Measurements from ENCODE around the gene MITF. TPM values are rescaled to one million over a fixed set of nuclear protein-coding genes. Genes with fewer than 3 reads are reported as not detected.
A peak's percentile ranks its signal among the peaks of the same experiment; 100 is the strongest.

Gene MITF
- total and polyA plus RNA-seq, 7 donors, result 11.8 to 98.1 (median 49.9) TPM

- ATAC-seq, result peak in 1 of 4 donors; percentile 21
- no peak for DNase-seq
- WGBS, 3 donors, result 26 to 37% (median 29%) methylated on average over 6 of the region's 6 CpGs
- no peaks in the 10 kb centered on the region for H3K36me3 ChIP-seq (ENCODE audit: insufficient read depth in 1 of 2, low read depth in 1 of 2)
- H3K9me3 ChIP-seq, result no peaks in the 10 kb centered on the region
- no peaks in the 10 kb centered on the region for H3K27me3 ChIP-seq (ENCODE audit: insufficient read depth in 3 of 3, low read length in 2 of 3)
- H3K27ac ChIP-seq, result peak overlapping the region; percentile 43
- H3K4me3 ChIP-seq, result no peak overlapping the region
- TF ChIP-seq CTCF (IDR thresholded peaks at IDR 0.05), result no peak
- intact Hi-C loops (cut with DNase I), result no loop called here
- H3K4me1 ChIP-seq, result peaks cover 63% of the 10 kb centered on the region
Observed at GRCh38 chr3:69770976-69771634, 31.8 kb downstream of the MITF start.

GRCh38 chr3:69772152-69772867, 33.0 kb downstream of the MITF start:
- Histone ChIP-seq H3K27ac (peak overlapping the region; percentile 43), H3K4me3 (no peak overlapping the region), H3K4me1 (peaks cover 69% of the 10 kb centered on the region), H3K36me3 (ENCODE audit: insufficient read depth in 1 of 2, low read depth in 1 of 2) (no peaks in the 10 kb centered on the region), H3K9me3 (no peaks in the 10 kb centered on the region), H3K27me3 (ENCODE audit: insufficient read depth in 3 of 3, low read length in 2 of 3) (no peaks in the 10 kb centered on the region)
- TF ChIP-seq CTCF (IDR thresholded peaks at IDR 0.05), result no peak
- intact Hi-C loops (cut with DNase I), result no loop called here
- ATAC-seq (peak; percentile 31 to 49 (median 40)), DNase-seq (no peak)
- WGBS, 3 donors, result 22 to 33% (median 27%) methylated on average over 2 of the region's 2 CpGs

DNA sequence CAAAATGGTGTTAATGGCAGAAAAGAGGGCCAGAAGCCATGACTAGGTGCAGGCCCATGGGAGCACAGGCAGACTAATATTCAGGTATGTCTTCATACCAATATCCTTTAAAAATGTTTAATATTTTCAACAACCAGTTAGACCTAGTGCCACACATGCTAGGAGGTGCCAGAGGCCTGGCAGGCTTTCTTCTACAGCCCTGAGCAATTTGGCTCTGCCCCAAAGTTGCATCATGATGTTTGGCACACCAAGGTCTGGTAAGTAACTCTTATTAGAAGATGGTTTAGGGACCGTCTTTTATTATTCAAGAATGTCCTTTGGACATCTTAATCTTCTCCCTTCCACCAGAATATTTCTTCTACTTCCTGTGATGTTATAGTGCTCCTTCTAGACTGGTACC, 34.8 kb downstream of the MITF start:
- Histone ChIP-seq H3K36me3 (ENCODE audit: insufficient read depth in 1 of 2, low read depth in 1 of 2) (no peaks in the 10 kb centered on the region), H3K4me1 (peaks cover 66% of the 10 kb centered on the region), H3K27ac (peak overlapping the region; percentile 43), H3K27me3 (ENCODE audit: insufficient read depth in 3 of 3, low read length in 2 of 3) (no peaks in the 10 kb centered on the region), H3K9me3 (no peaks in the 10 kb centered on the region), H3K4me3 (no peak overlapping the region)
- TF ChIP-seq CTCF (IDR thresholded peaks at IDR 0.05), result no peak
- ATAC-seq (peak; percentile 72 to 87 (median 80)), DNase-seq (peak; percentile 65 to 82)
- 38 to 43% (median 41%) methylated on average over 1 of the region's 1 CpG for WGBS, 3 donors
- intact Hi-C loops (cut with DNase I), result no loop called here

- TF ChIP-seq CTCF (IDR thresholded peaks at IDR 0.05), result no peak
- Histone ChIP-seq H3K36me3 (ENCODE audit: insufficient read depth in 1 of 2, low read depth in 1 of 2) (no peaks in the 10 kb centered on the region), H3K27me3 (ENCODE audit: insufficient read depth in 3 of 3, low read length in 2 of 3) (no peaks in the 10 kb centered on the region), H3K27ac (no peak overlapping the region), H3K4me3 (no peak overlapping the region), H3K9me3 (no peaks in the 10 kb centered on the region), H3K4me1 (peaks cover 57% of the 10 kb centered on the region)
- DNase-seq, result no peak
- no peak for ATAC-seq
- intact Hi-C loops (cut with DNase I), result no loop called here
- 93 to 95% (median 95%) methylated on average over 3 of the region's 3 CpGs for WGBS, 3 donors
Observed at GRCh38 chr3:69775751-69776150, 36.5 kb downstream of the MITF start.

All from psoas muscle (tissue), 8 donors.